H9 (cell line): Measurements from ENCODE around the gene IL25. TPM values are rescaled to one million over a fixed set of nuclear protein-coding genes. Genes with fewer than 3 reads are reported as not detected.

Experiments used
- DNase-seq: peaks from one replicate; pipeline ENCODE4 v3.0.0-alpha.2; 2017
- H2AFZ ChIP-seq: one replicate; pipeline ENCODE4 v1.6.1; 2013; ENCODE audit warnings: mild to moderate bottlenecking, low read length, control low read depth, moderate library complexity
- H2AK5ac ChIP-seq: 2 replicates; pipeline ENCODE4 v1.6.1; 2013; ENCODE audit warnings: low read length, control low read depth, mixed read lengths; ENCODE audit not compliant: insufficient read length
- H2BK120ac ChIP-seq: one replicate; pipeline ENCODE4 v1.6.1; 2013; ENCODE audit warnings: low read depth, mild to moderate bottlenecking, low read length, control low read depth, inconsistent platforms; ENCODE audit not compliant: poor library complexity, severe bottlenecking
- H2BK12ac ChIP-seq: 2 replicates; pipeline ENCODE4 v1.6.1; 2013; ENCODE audit warnings: low read length, control low read depth, mixed read lengths, low read depth; ENCODE audit not compliant: insufficient read length
- H2BK15ac ChIP-seq: 2 replicates; pipeline ENCODE4 v1.6.1; 2013; ENCODE audit warnings: low read depth, low read length, control low read depth
- H2BK20ac ChIP-seq: one replicate; pipeline ENCODE4 v1.6.1; 2013; ENCODE audit warnings: low read depth, mild to moderate bottlenecking, low read length, control low read depth, inconsistent platforms; ENCODE audit not compliant: poor library complexity, severe bottlenecking
- H2BK5ac ChIP-seq: 2 replicates; pipeline ENCODE4 v1.6.1; 2013; ENCODE audit warnings: low read length, control low read depth, mixed read lengths; ENCODE audit not compliant: insufficient read length
- H3K14ac ChIP-seq: 2 replicates; pipeline ENCODE4 v1.6.1; 2013; ENCODE audit warnings: low read length, control low read depth; ENCODE audit not compliant: insufficient read depth
- H3K18ac ChIP-seq: 2 replicates; pipeline ENCODE4 v1.6.1; 2013; ENCODE audit warnings: low read depth, mild to moderate bottlenecking, mixed read lengths, low read length, control low read depth; ENCODE audit not compliant: insufficient read length
- H3K23ac ChIP-seq: 2 replicates; pipeline ENCODE4 v1.6.1; 2013; ENCODE audit warnings: low read length, control low read depth, mixed read lengths, low read depth; ENCODE audit not compliant: insufficient read length
- H3K23me2 ChIP-seq: 2 replicates; pipeline ENCODE4 v1.6.1; 2013; ENCODE audit warnings: low read depth, mild to moderate bottlenecking, mixed read lengths, low read length, control low read depth; ENCODE audit not compliant: insufficient read length, poor library complexity, severe bottlenecking
- H3K27ac ChIP-seq: 2 replicates; pipeline ENCODE4 v1.5.1; 2013; ENCODE audit warnings: low read length, control low read depth, mixed read lengths, low read depth; ENCODE audit not compliant: insufficient read length
- H3K27me3 ChIP-seq: 2 replicates; pipeline ENCODE4 v1.6.1; 2013; ENCODE audit warnings: low read length, control low read depth, inconsistent platforms; ENCODE audit not compliant: insufficient read depth
- H3K4ac ChIP-seq: 2 replicates; pipeline ENCODE4 v1.6.1; 2013; ENCODE audit warnings: low read depth, mild to moderate bottlenecking, control low read depth, inconsistent platforms, low read length, moderate library complexity
- H3K4me1 ChIP-seq: 2 replicates; pipeline ENCODE4 v1.6.1; 2013; ENCODE audit warnings: low read length, control low read depth, inconsistent platforms; ENCODE audit not compliant: insufficient read depth
- H3K4me2 ChIP-seq: 2 replicates; pipeline ENCODE4 v1.6.1; 2013; ENCODE audit warnings: low read length, control low read depth, mixed read lengths; ENCODE audit not compliant: insufficient read length, insufficient read depth
- H3K56ac ChIP-seq: 2 replicates; pipeline ENCODE4 v1.6.1; 2013; ENCODE audit warnings: low read depth, mild to moderate bottlenecking, mixed read lengths, low read length, control low read depth; ENCODE audit not compliant: insufficient read length
- H3K79me1 ChIP-seq: 2 replicates; pipeline ENCODE4 v1.6.1; 2013; ENCODE audit warnings: low read depth, mild to moderate bottlenecking, moderate library complexity, low read length, control low read depth, inconsistent platforms; ENCODE audit not compliant: insufficient read depth, poor library complexity, severe bottlenecking
- H3K79me2 ChIP-seq: 2 replicates; pipeline ENCODE4 v1.6.1; 2013; ENCODE audit warnings: low read length, control low read depth, inconsistent platforms; ENCODE audit not compliant: insufficient read depth
- H3K9ac ChIP-seq: 2 replicates; pipeline ENCODE4 v1.6.1; 2013; ENCODE audit warnings: low read length, control low read depth, mixed read lengths; ENCODE audit not compliant: insufficient read length; ENCODE audit errors: extremely low read depth
- H3K9me3 ChIP-seq: one replicate; pipeline ENCODE4 v1.6.1; 2013; ENCODE audit warnings: low read depth, low read length, inconsistent platforms; ENCODE audit not compliant: control insufficient read depth
- H3T11ph ChIP-seq: one replicate; pipeline ENCODE4 v1.6.1; 2013; ENCODE audit warnings: mild to moderate bottlenecking, low read length, control low read depth, inconsistent platforms
- H4K20me1 ChIP-seq: one replicate; pipeline ENCODE4 v1.6.1; 2013; ENCODE audit not compliant: control insufficient read depth, insufficient read length, insufficient read depth
- H4K5ac ChIP-seq: 2 replicates; pipeline ENCODE4 v1.6.1; 2013; ENCODE audit warnings: low read depth, mild to moderate bottlenecking, mixed read lengths, low read length, control low read depth; ENCODE audit not compliant: insufficient read length
- H4K8ac ChIP-seq: replicated peaks from 2 replicates; pipeline ENCODE4 v1.6.1; 2013; ENCODE audit warnings: low read length, control low read depth, mixed read lengths, low read depth; ENCODE audit not compliant: insufficient read length
- H4K91ac ChIP-seq: 2 replicates; pipeline ENCODE4 v1.6.1; 2013; ENCODE audit warnings: low read depth, mild to moderate bottlenecking, moderate library complexity, mixed read lengths, low read length, control low read depth; ENCODE audit not compliant: insufficient read length
- H3K27ac Mint-ChIP-seq, 3 experiments: 2 replicates in 2 of 3; 3 replicates in 1 of 3; pipeline ENCODE4 v1.8.0; 2020 to 2021; ENCODE audit warnings: mixed read lengths in 3 of 3, mild to moderate bottlenecking in 1 of 3, moderate library complexity in 1 of 3
- H3K27me3 Mint-ChIP-seq: 2 replicates; pipeline ENCODE4 v1.8.0; 2021; ENCODE audit warnings: low read depth, mild to moderate bottlenecking, moderate library complexity, mixed read lengths
- H3K36me3 Mint-ChIP-seq, 3 experiments: 2 replicates in 2 of 3; 3 replicates in 1 of 3; pipeline ENCODE4 v1.8.0; 2020 to 2021; ENCODE audit warnings: low read depth in 3 of 3, mixed read lengths in 3 of 3; ENCODE audit not compliant: insufficient read depth in 1 of 3
- H3K4me1 Mint-ChIP-seq, 2 experiments: 2 replicates each; pipeline ENCODE4 v1.8.0; 2020; ENCODE audit warnings: mixed read lengths in 2 of 2
- H3K4me3 Mint-ChIP-seq, 2 experiments: 2 replicates in 1 of 2; 3 replicates in 1 of 2; pipeline ENCODE4 v1.8.0; 2020 to 2021; ENCODE audit warnings: mild to moderate bottlenecking in 2 of 2, mixed read lengths in 2 of 2, moderate library complexity in 1 of 2
- H3K9me3 Mint-ChIP-seq, 2 experiments: 2 replicates in 1 of 2; 3 replicates in 1 of 2; pipeline ENCODE4 v1.8.0; 2020; ENCODE audit warnings: mild to moderate bottlenecking in 2 of 2, mixed read lengths in 2 of 2, moderate library complexity in 1 of 2
- WGBS: extraction: QIAGEN DNeasy Blood & Tissue Kit; methylation state at CpG from one replicate; pipeline ENCODE4 v1.1.7; 2013; ENCODE audit warnings: missing lambda C conversion rate, low lambda C conversion rate, mixed read lengths; ENCODE audit not compliant: insufficient read length; ENCODE audit errors: extremely low coverage; 5-methylcytosine and 5-hydroxymethylcytosine counted together
- total RNA-seq: library from RNA; stranded (reverse); gene quantifications from 2 replicates; pipeline ENCODE4 v1.2.1, GENCODE V29; 2021
- TF ChIP-seq, protein P1 (sequence below): fragments of 200-600 bp; sonication (generic); conservative IDR thresholded peaks from 3 replicates; pipeline ENCODE4 v1.8.0; 2021; ENCODE audit warnings: antibody characterized with exemption, mild to moderate bottlenecking

The IL25 gene
- total RNA-seq, 1 experiment from 2014 or later = not detected

DNA sequence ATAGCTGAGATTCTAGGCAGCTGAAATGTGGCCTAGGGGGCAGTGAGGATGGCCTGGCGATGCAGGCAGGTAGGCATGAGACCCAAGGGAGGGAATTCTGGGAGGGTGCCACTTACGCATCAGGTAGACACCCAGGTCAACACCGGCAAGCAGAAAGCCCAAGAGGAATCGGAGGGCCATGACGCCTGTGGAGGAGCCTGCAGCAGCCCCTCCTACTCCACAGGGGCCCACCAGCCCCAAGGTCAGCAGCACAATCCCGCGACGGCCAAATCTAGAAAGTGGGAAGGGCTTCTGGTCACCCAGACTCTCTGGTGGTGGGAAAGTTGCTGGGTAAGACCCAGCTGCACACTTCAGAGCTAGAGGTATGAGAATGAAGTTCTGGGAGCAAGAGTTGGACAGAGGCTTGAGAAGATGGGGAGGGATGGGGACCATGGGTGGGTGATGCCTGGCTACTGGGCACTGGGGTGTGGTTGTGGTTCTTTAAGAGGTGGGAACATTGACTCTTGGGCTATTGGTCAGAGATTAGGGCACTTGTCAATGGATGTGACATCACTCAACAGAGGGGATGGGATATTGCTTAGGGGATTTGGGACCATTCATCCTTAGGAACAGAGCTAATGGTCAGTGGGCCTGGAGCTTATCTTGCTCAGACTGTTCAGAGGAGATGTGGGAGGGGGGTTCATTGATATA is 23.3 kb upstream of the IL25 start:
- Histone ChIP-seq H3T11ph (no peak overlapping the region), H4K91ac (no peak overlapping the region), H3K4me1 (peaks cover 2% of the 10 kb centered on the region; the same call in 1 of the 2 replicates), H3K14ac (no peak overlapping the region), H3K9ac (no peak overlapping the region), H4K5ac (no peak overlapping the region), H2BK12ac (no peak overlapping the region), H2BK20ac (no peak overlapping the region), H3K79me1 (no peaks in the 10 kb centered on the region), H2AK5ac (no peak overlapping the region), H4K8ac (no peak overlapping the region), H3K23me2 (peaks cover 5% of the 10 kb centered on the region), H2BK15ac (no peak overlapping the region), H2BK120ac (no peak overlapping the region), H3K18ac (no peak overlapping the region), H4K20me1 (no peaks in the 10 kb centered on the region), H2BK5ac (no peak overlapping the region), H3K23ac (no peak overlapping the region), H3K9me3 (no peaks in the 10 kb centered on the region), H3K56ac (no peak overlapping the region), H3K79me2 (no peaks in the 10 kb centered on the region), H3K27ac (no peak overlapping the region), H3K4me2 (no peak overlapping the region), H2AFZ (no peak overlapping the region), H3K4ac (no peak overlapping the region), H3K27me3 (no peaks in the 10 kb centered on the region)
- no peak for DNase-seq
- WGBS = no CpG with 5 or more reads among the region's 8 CpGs
- TF ChIP-seq, protein P1, sequence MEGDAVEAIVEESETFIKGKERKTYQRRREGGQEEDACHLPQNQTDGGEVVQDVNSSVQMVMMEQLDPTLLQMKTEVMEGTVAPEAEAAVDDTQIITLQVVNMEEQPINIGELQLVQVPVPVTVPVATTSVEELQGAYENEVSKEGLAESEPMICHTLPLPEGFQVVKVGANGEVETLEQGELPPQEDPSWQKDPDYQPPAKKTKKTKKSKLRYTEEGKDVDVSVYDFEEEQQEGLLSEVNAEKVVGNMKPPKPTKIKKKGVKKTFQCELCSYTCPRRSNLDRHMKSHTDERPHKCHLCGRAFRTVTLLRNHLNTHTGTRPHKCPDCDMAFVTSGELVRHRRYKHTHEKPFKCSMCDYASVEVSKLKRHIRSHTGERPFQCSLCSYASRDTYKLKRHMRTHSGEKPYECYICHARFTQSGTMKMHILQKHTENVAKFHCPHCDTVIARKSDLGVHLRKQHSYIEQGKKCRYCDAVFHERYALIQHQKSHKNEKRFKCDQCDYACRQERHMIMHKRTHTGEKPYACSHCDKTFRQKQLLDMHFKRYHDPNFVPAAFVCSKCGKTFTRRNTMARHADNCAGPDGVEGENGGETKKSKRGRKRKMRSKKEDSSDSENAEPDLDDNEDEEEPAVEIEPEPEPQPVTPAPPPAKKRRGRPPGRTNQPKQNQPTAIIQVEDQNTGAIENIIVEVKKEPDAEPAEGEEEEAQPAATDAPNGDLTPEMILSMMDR = no peak
- Mint-ChIP-seq H3K27me3 (peaks cover 30% of the 10 kb centered on the region), H3K4me1 (peaks cover 20 to 21% of the 10 kb centered on the region in 2 experiments), H3K27ac (no peak overlapping the region), H3K9me3 (no peaks in the 10 kb centered on the region; a peak in 2 of 5 replicates), H3K36me3 (peaks cover 16 to 26% (median 22%) of the 10 kb centered on the region in 3 experiments), H3K4me3 (no peak overlapping the region; a peak in 1 of 5 replicates)
